Neutrophil (primary cell): ENCODE results near the gene NUDT14.

Experiments
- H3K27ac ChIP-seq: fragments of 200-600 bp; sonication (generic); 2 replicates; pipeline ENCODE4 v1.5.1; 2016; ENCODE audit warnings: mild to moderate bottlenecking, moderate library complexity
- H3K27me3 ChIP-seq: fragments of 200-600 bp; sonication (generic); 2 replicates; pipeline ENCODE4 v1.6.0; 2016; ENCODE audit warnings: mild to moderate bottlenecking
- H3K36me3 ChIP-seq: fragments of 200-600 bp; sonication (generic); 2 replicates; pipeline ENCODE4 v1.5.1; 2017
- H3K4me1 ChIP-seq, 2 experiments: fragments of 200-600 bp in 1 of 2; sonication (generic) in 1 of 2; 1 replicate in 1 of 2; 2 replicates in 1 of 2; pipeline versions ENCODE4 v1.5.1 to v1.6.1; 2013 to 2016; ENCODE audit warnings: low read depth in 1 of 2, low read length in 1 of 2, mild to moderate bottlenecking in 1 of 2, moderate library complexity in 1 of 2; ENCODE audit not compliant: control insufficient read depth in 1 of 2, insufficient read depth in 1 of 2
- H3K4me3 ChIP-seq, 2 experiments: fragments of 200-600 bp in 1 of 2; sonication (generic) in 1 of 2; 1 replicate in 1 of 2; 2 replicates in 1 of 2; pipeline ENCODE4 v1.5.1; 2013 to 2016; ENCODE audit warnings: low read depth in 1 of 2, low read length in 1 of 2, mild to moderate bottlenecking in 1 of 2, moderate library complexity in 1 of 2
- H3K9me3 ChIP-seq: fragments of 200-600 bp; sonication (generic); 2 replicates; pipeline ENCODE4 v1.5.1; 2016
- TF ChIP-seq, protein P1 (sequence below): fragments of 200-600 bp; sonication (generic); IDR thresholded peaks from 2 replicates; pipeline ENCODE4 v1.5.1; 2016; ENCODE audit warnings: antibody characterized with exemption

The NUDT14 gene

DNA sequence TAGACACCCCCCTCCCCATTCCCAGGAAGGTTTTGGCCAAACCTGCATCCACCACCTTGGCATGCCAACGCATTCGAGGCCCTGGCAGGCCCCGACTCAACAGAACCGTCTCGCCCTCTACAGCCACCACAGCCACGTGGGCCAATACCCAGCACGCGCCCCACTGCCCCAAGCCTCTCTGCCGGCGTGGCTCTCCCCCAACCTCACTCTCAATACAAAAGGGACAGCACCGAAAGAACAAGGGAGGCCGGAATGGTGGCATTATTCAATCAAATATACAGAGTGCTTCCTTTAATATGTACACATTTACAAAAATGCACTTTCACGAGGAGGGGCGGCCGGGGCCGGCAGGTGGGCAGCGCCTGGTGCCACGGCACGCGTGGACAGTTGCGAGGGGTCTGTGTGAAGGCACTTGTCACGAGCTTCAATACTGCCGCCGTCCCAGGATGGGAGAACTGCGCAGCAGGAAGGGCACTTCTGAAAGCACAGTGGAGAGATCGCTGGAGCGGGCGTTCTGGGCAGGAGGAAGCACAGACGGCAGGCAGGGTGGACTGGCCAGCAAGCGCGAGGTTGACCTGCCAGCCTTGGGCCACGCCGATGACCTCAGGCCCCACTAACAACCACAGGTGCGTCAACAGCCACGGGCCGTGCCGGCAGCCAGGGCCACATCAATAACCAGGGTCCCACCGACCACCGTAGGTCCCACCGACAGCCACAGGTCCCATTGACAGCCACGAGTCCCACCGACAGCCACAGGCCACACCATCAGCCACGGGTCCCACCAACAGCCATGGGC, 39.4 kb downstream of the NUDT14 start:
- no peaks in the 10 kb centered on the region for H3K36me3 ChIP-seq
- no peak overlapping the region for H3K4me3 ChIP-seq
- H3K4me1 ChIP-seq, result no peaks in the 10 kb centered on the region
- H3K27me3 ChIP-seq, result no peaks in the 10 kb centered on the region
- H3K27ac ChIP-seq, result no peak overlapping the region
- no peaks in the 10 kb centered on the region for H3K9me3 ChIP-seq
- TF ChIP-seq, protein P1, sequence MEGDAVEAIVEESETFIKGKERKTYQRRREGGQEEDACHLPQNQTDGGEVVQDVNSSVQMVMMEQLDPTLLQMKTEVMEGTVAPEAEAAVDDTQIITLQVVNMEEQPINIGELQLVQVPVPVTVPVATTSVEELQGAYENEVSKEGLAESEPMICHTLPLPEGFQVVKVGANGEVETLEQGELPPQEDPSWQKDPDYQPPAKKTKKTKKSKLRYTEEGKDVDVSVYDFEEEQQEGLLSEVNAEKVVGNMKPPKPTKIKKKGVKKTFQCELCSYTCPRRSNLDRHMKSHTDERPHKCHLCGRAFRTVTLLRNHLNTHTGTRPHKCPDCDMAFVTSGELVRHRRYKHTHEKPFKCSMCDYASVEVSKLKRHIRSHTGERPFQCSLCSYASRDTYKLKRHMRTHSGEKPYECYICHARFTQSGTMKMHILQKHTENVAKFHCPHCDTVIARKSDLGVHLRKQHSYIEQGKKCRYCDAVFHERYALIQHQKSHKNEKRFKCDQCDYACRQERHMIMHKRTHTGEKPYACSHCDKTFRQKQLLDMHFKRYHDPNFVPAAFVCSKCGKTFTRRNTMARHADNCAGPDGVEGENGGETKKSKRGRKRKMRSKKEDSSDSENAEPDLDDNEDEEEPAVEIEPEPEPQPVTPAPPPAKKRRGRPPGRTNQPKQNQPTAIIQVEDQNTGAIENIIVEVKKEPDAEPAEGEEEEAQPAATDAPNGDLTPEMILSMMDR, result no peak

DNA sequence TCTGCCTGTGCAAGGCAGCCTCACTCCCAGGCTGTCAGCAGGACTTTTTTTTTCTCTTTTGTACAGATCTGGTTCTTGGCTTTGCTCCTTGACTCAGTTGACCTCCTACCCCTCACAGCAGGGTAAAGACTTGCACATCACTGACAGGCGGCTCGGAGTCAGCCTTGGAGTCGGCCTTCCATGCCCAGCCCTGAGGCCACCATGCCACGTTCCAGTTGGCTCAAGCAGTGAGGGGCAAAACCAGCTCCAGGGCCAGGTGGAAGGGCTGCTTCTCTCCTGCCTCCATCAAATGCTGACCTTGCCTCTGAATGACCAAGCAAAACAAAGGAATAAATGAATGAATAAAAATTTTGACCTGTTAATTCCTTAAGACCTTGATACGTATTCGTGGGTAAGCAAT, 40.1 kb downstream of the NUDT14 start:
- no peak overlapping the region for H3K27ac ChIP-seq
- H3K9me3 ChIP-seq, result no peaks in the 10 kb centered on the region
- TF ChIP-seq, protein P1, result no peak
- H3K4me1 ChIP-seq, result no peaks in the 10 kb centered on the region
- H3K4me3 ChIP-seq, result no peak overlapping the region
- H3K36me3 ChIP-seq, result no peaks in the 10 kb centered on the region
- H3K27me3 ChIP-seq, result no peaks in the 10 kb centered on the region

DNA sequence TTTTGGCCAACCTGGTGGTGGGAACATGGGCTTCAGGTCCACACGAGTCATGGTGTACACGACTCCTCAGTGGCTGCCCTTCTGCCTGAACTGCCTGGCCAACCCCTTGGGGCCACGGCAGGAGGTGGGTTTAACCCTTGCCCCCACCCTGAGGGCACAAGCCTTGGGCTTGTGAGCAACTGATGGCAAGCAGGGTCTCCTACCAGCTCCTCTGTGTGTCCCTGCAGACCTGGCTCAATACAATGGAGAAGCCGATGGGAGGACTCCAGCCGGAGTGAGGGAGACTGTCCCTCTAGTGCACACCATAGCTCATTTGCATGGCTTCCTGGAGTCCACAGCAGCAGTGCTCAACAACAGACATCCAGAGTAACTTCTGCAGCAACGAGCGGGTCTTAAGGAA, 40.5 kb downstream of the NUDT14 start:
- H3K36me3 ChIP-seq, result no peaks in the 10 kb centered on the region
- H3K4me3 ChIP-seq, result no peak overlapping the region
- H3K9me3 ChIP-seq, result no peaks in the 10 kb centered on the region
- no peaks in the 10 kb centered on the region for H3K4me1 ChIP-seq
- TF ChIP-seq, protein P1, result no peak
- H3K27ac ChIP-seq, result no peak overlapping the region
- H3K27me3 ChIP-seq, result no peaks in the 10 kb centered on the region

DNA sequence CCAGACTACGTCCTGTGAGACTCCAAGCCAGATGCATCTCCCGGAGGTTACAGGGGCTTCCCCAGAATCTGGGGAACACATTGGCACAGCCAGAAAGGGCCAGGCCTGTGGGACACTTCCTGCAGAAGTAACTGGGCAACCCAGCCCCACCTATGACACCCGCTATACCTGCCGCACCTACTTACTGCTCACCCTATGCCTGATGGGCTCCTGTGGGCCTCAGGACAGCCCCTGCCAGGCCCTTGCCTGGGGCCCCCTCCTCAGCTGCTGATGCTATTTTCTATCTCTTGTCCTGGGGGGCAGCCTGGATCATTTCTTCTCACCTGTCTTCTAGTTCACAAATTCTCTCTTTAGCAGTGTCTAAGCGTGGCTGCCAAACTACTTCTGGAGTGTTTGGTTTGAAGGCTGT, 41.3 kb downstream of the NUDT14 start:
- Histone ChIP-seq H3K4me3 (no peak overlapping the region), H3K9me3 (no peaks in the 10 kb centered on the region), H3K27me3 (no peaks in the 10 kb centered on the region), H3K27ac (no peak overlapping the region), H3K36me3 (no peaks in the 10 kb centered on the region), H3K4me1 (no peaks in the 10 kb centered on the region)
- TF ChIP-seq, protein P1, result no peak

DNA sequence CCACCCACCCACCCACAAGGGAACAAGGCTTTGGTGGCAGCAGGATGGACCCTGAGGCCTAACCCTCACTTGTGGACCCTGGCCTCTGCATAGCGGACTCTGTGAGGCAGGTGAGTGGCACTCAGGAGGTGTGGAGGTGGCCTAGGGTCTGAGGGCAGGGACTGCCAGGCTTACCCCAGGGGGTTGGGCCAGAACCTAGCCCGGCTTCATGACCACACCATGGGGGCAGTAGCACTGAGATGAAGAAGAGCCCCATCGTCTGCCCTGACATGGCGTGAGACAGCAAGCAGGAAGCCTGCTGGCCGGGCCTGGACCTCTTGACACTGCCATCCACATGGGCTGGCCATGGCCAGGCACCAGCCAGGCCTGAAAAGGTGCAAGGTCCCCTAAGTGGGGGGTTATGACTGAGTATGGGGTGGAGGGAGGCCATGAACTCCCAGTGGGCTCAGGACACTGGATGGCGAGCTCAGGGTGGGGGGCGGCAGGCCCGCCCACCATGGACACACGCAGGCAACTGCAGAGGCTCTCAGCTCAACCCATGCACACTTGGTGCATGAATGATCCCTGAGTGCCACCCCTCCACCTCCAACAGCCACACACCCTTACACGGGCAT, 41.8 kb downstream of the NUDT14 start:
- TF ChIP-seq, protein P1, result no peak
- Histone ChIP-seq H3K4me3 (no peak overlapping the region), H3K27me3 (no peaks in the 10 kb centered on the region), H3K36me3 (no peaks in the 10 kb centered on the region), H3K27ac (no peak overlapping the region), H3K9me3 (no peaks in the 10 kb centered on the region), H3K4me1 (no peaks in the 10 kb centered on the region)
